Activated CD8-positive, alpha-beta memory T cell treated with anti-CD3 and anti-CD28 coated beads, Interleukin-2, amount 50 U/mL, for 1 hour (primary cell): ENCODE results near the gene EARS2.
"Not testable (repeated sequence)": the region's sequence is repeated elsewhere in the genome, so short reads cannot be mapped to it uniquely, and the experiment has no call there.

Source experiments
- DNase-seq: peaks from one replicate; pipeline ENCODE4 v3.0.0-alpha.2; 2020; ENCODE audit errors: extremely low read depth

Gene EARS2

GRCh38 chr16:23505671-23506605 lies 51.2 kb downstream of the EARS2 start:
- no peak for DNase-seq

DNA sequence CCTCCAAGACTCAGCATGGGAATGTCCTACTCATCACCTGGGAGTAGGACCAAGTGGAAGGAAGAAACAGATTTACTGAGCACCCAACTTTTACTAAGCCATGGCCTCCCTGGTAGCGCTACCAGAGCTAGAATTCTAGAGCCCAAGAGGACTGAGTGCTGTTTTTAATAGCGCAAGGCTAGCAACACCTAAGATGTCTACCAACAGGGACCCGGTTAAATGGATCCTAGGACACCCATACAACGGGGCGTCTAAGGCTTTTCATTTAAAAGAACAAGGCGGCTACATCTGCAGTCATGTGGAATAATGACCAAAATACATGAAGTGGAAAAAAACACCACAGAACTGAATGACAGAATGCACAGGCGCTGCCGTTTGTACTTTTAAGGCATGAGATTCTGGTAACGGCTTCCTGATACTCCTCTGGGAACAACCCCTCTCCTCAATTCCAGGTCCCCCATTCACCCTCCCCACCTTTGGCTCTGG lies 51.9 kb downstream of the EARS2 start:
- no peak for DNase-seq

DNA sequence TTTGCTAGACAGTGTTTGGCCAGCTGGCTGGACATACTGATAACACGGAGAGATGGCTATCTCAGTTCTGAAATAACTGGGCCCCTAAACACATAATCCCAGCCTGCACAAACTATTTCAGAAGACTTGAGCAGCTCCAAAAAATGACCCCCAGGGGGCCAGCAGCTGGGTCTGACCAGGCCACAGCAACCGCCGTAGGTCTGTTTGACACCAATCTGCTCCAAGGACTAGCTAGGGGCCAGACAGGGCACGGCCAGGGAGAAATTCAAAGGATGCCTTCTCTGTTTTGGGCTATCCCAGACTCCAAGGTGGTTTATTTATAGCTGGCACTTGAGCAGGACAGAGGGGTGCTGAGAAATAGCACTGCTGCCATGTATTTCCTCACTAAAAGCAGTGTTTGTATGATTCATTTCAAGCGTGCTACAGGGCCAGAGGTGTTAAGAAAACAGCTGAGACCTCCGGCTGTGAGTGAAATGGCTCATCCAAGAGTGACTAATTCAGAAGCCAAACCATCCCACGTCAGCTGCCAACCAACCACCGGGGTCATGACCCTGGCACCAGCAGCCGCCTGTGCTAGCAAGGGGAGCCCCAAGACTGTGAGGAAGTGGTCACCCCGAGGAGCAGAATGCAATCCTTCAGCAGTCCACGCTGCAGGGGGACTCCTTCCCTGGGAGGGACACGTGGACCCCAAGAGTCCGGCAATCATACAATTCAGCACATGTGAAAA lies 52.5 kb downstream of the EARS2 start:
- peak; percentile 36 for DNase-seq

DNA sequence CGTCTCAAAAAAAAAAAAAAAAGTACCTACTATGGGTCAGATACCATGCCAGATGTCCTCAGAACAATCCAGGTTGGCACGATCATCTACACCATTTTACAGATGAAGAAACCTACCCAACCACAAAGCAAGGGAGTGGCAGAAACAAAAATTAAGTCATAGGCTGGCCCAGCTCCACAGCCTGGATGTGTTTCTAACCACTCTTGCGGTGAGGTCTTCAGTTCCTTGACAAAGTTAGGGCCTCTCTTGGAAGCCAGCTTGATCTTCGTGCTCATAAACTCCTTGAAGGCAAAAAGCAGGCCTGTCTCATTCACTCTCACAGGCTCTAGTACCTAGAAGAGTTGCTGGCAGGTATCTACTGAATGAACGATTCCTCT lies 53.1 kb downstream of the EARS2 start:
- no peak for DNase-seq

DNA sequence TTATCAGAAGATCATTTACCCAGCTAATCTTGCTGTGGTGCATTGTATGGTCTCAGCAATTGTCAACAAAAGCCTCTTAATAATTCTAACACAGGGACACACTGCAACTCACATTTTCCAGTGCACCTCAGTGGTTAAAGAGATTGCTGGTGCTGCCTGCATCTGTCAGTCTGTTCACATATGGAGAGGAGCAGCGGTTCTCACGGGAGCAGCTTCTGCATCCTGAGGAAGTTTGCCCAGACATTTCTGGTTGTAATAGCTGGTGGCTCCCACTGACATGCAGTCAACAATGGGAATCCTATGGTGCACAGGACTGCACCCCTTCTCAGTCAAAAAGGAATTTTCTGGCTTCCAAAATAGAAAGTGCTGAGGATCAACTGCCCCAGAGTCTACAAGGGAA lies 54.7 kb downstream of the EARS2 start:
- DNase-seq, result no peak

GRCh38 chr16:23501291-23501690 lies 55.9 kb downstream of the EARS2 start:
- DNase-seq, result no peak

DNA sequence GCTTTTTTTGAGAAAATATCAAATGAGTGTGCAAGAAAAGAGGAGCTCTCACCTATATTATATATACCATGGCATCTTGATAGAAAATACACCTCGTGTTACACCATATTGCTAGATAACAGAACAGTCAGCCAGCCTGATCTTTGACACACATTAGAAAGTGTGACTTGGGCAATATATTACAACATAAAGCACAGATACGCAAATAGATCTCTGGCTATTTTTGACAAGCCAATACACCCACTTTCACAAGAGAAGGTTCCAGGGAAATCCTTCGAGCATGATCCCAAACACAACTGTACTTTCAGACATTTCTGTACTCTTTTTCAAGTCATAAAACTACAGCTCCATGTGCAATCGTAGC lies 56.3 kb downstream of the EARS2 start:
- DNase-seq, result no peak

DNA sequence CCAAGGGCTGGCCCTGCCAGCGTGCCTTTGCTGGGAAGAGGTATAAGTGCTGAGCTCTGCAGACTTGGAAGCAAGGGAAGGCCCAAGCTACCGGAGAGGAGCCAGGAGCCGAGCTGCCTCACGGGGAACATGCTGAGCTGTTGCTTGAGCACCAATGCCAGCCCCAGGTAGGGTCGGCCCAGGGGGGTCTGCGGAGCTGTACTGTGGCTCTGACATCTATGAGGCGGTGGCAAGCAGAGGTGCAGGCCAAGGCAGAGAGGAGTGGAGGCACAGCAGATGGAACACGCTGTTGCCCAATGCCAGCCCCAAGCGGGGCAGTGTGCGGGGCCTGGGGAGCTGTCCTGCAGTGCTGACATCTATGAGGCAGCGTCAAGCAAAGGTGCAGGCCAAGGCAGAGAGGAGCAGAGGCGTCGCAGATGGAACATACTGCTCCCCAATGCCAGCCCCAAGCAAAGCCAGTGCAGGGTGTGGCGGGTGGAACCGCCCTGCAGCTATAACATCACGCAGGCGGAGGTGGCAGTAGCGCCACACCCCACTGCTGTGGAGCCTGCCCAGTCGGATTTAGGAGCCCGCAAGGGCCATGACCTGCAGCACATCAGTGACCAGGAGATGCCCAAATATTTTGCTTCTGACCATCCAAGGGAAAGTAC lies 56.8 kb downstream of the EARS2 start:
- DNase-seq, result no peak

DNA sequence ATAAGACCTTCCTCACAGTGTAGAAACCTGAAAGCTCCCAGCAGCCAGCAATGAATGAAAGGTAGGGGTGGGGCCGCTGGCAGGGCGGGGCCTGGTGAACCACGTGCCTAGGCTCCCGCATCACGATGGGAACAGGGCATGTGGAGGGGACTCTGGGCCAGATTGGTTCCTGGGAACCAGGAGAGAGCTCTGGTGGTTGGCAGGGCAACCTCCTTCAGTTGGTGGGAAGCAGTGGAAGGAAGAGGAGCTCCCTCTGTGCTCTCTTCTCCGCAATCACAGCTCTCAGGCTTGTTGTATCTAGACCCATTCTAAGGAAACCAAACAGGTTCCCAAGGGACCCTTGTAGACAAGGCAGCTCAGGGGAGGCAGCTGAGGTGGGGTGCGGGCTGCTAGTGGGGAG lies 57.3 kb downstream of the EARS2 start:
- DNase-seq, result no peak

- no peak for DNase-seq
These were observed 58.3 kb downstream of the EARS2 start for GRCh38 chr16:23498863-23499262.

GRCh38 chr16:23497543-23497868 lies 59.6 kb downstream of the EARS2 start:
- DNase-seq, result no peak

DNA sequence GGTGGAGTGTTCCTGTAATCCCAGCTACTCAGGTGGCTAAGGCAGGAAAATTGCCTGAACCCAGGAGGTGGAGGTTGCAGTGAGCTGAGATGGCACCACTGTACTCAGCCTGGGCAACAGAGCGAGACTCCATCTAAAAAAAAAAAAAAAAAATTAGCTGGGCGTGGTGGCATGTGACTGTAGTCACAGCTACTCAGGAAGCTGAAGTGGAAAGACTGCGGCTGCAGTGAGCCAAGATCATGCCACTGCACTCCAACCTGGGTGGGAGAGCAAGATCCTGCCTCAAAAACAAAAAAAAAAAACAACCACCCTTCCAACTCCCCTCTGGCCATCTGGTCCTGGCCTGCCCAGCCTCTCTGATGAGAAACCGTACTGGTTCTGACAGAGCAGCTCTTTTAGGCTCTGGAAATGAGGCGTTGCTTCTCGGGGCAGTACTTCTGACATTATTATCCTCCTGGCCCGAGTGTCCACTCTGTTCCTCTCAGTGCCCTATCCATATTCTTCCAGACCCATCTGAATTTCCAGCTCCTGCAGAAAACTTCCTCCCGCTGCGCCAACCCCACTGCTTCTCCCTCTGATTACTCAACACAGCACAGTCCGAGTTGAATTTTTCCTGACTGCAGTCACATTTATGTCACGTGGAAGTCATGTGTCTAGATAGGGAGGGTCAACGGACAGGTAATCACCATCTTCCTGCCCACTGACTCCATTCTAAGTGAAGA lies 60.2 kb downstream of the EARS2 start:
- no peak for DNase-seq

GRCh38 chr16:23495671-23496070 lies 61.5 kb downstream of the EARS2 start:
- DNase-seq, result no peak

DNA sequence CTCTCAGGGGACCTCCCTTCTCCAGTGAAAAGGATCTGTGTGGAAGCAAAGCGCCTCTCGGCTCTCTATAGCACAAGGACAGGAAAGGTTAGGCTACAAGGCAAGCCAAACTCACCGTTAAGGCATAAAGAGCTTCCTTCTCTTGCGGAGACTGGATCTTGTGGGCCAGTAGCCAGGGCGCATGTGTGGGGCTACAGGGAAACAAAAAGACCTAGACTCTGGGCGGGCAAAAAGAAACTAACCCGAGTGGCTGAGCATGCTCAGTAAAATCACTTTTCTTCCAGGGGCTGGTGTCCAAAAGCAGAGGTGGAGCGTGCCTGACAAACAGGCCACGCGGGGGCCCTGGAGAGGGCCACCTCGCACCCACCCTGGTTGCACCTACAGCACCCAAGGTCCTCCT lies 63.0 kb downstream of the EARS2 start:
- no peak for DNase-seq

- no peak for DNase-seq
These were observed 65.4 kb downstream of the EARS2 start for GRCh38 chr16:23491490-23492391.

DNA sequence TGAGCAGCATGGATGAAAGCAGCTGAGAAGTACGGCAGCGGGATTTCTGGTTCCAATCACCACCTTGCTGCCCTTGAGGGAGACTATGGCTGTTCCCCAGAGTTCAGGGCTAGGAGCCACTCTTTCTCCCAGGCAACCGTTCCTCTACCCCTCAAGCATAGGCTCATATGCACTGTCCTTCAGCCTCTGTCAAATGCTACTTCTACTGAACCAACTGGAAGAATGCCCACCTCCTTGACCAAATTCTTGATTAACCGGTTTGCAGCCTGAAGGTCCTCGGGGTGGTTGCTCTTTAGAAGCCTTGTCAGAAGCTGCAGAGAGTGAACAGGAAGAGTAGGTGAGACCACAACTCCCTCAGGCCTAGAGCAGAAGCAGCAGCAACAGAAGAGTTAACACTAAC lies 70.7 kb downstream of the EARS2 start:
- no peak for DNase-seq

DNA sequence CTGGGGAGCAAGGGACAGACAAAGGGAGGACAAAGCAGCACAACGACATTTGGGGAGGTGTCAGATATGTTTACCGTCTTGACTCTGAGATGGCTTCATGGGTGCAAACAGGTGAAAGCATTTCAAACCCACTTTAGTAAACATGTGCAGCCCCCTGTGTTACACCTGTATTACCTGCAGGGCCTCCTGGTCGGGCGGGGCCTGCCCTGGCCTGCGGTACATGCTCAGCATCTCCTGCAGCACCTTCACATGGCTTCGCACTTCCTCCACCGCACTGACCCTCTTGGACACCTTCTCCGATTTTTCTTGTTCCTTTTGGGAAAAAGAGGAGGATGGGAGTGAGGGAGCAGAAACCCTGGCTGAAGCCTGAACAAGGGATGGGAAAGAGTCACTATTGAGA lies 71.3 kb downstream of the EARS2 start:
- DNase-seq, result no peak

- DNase-seq, result no peak
These were observed 71.9 kb downstream of the EARS2 start for GRCh38 chr16:23485257-23485614.

DNA sequence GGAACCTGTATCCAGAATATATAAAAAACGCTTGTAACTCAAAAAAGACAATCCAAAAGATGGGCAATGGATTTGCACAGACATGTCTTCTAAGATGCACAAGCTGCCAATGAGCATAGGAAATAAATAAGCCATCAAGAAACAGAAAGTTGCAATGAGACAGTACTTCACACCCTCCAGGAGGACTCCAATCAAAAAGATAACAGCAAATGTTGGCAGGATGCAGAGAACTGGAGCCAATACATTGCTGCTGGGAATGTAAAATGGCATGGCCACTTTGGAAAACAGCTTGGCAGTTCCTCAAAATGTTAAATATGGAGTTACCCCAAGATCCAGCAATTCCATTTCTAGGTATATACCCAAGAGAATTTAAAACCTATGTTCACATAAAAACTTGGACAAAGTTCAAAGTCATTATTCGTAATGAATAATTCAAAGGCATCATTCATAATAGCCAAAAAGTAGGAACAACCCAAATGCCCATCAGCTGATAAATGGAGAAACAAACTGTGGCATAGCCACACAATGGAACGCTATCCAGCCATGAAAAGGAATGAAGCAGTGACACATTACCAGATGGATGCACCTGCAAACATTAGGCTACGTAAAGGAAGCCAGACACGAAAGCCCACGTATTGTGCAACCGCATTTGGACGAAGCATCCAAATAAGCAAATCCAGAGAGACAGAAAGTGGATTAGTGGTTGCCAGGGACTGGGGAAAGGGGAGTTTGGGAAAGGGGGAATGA lies 72.5 kb downstream of the EARS2 start:
- DNase-seq, result no peak

GRCh38 chr16:23483492-23483891 lies 73.7 kb downstream of the EARS2 start:
- DNase-seq, result not testable (repeated sequence)
